ENCODE data around the gene PAQR4. TPM values are rescaled to one million over a fixed set of nuclear protein-coding genes. Genes with fewer than 3 reads are reported as not detected.

Gene PAQR4
- 1.1 and 12.2 TPM in 2 replicates for total RNA-seq

DNA sequence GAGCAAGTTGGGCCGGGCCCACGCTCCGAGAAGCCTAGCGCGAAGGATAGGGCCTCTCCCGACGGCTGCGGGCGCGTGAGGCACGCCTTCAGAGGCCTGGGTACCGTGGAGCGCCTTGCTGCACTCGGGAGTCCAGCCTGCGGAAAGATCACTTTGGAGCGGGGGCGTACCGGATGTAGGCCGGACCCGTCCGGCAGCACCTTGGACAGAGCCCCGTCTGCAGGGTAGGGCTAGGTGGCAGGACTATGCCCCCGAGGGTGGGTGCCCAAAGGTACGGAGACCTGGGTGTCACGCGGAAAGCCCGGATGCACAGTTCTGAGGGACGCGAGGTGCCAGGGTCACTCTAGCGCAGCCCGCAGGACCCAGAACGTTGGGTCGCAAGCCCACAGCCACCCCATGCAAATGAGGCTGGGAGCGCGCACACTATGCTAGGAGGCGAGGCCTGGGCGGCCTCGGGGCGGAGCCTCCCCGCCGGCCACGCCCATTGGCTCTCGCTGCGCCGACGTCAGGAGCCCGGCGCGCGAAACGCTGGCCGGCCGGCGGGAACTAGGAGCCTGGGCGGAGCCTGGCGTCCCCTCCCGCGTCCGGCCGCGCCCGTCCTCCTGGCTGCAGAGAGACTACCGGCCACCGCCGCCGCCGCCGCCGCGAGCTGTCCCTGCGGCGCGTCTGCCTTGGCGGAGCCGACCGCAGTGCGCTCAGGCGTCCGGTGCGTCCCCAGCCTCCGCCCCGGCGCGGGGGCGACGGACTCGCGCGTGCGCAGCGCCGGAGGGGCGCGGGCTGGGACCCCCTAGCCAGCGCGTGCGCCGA, at the start of gene PAQR4:
PAQR4 (plus strand) TSS at position 611 of the 807 bp plus-strand sequence. CDS start 327 bp downstream, outside the sequence.

DNA sequence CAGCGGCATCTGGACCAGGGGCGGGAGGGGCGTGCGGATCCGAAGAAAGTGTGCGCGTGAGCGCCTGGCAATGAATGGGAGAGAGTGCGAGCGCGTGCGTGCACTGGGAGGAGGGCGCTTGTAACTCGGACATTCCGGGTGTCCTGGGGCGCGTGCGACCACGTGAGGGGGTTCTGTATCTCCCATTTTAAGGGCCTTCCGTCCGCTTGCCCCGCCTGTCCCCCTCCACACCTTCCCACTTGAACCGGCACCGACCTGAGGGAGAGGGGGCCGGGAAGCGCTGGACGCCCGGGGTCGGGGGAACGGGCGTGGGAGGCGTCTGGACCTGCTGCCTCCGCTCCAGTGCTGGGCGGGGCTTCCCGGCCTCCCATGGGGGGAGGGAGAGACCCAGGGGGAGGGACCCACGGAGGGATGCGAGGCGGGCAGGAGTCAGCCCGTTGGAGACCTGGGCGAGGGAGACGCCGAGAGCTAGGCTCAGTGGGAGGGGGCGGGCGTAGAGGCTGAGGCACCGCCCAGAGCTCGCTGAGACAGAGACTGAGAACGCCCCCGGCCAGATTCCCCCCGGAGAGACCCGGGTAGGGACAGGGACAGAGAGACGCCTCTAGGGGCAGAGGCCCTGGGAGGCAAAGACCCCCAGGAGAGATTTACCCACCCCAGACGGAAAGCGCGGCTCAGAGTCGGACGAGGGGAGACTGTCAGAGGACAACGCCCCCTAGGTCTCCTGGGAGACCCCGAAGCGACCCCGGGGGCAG, 5.2 kb upstream of the PAQR4 start, which contains the start of gene KREMEN2:
KREMEN2 (plus strand) TSS at position 553 of the 752 bp plus-strand sequence. CDS start 246 bp downstream, outside the sequence.

GRCh38 chr16:2980227-2981176, 11.4 kb downstream of the PAQR4 start, which contains the start of gene PKMYT1:
TSS of gene PKMYT1 (minus strand) at chr16:2980446. CDS start at chr16:2979657, 789 bp downstream.

GRCh38 chr16:3012828-3013420, 43.8 kb downstream of the PAQR4 start, which contains the start of gene CLDN9:
TSS of gene CLDN9 (plus strand) at chr16:3012923. CDS start at chr16:3013363, 440 bp downstream.

GRCh38 chr16:3017794-3018506, 48.8 kb downstream of the PAQR4 start, which contains the start of gene CLDN6:
TSS of gene CLDN6 (minus strand) at chr16:3018183. CDS start at chr16:3016021, 2,162 bp downstream.

GRCh38 chr16:3020247-3020603, 51.1 kb downstream of the PAQR4 start, which contains the start of gene TNFRSF12A:
TSS of gene TNFRSF12A (plus strand) at chr16:3020368. CDS start at chr16:3020398, 30 bp downstream.

Small RNA genes lying within 50 kb of the gene (small RNA-seq; reads per million reads assigned to genes)
- 0.13 reads per million for gene LINC00514 (ENCODE audit: low replicate concordance)

Other genes with a start within 250 kb of the PAQR4 start
- 0.57 and 0.66 TPM in 2 replicates for gene PRSS27, start 249.1 kb upstream of the PAQR4 start, total RNA-seq
- gene SRRM2, start 216.7 kb upstream of the PAQR4 start, total RNA-seq: 87.8 and 95.4 TPM in 2 replicates
- gene ELOB, start 192.1 kb upstream of the PAQR4 start, total RNA-seq: 154 and 313 TPM in 2 replicates
- not detected in 2 replicates for gene PRSS33, start 181.8 kb upstream of the PAQR4 start, total RNA-seq
- not detected in 2 replicates for gene PRSS41, start 170.9 kb upstream of the PAQR4 start, total RNA-seq
- not detected in 2 replicates for gene PRSS21, start 152.1 kb upstream of the PAQR4 start, total RNA-seq
- 0.29 TPM in 1 of 2 replicates, not detected in the other for gene ZG16B, start 139.0 kb upstream of the PAQR4 start, total RNA-seq
- 2.7 TPM in 1 of 2 replicates, not detected in the other for gene PRSS22, start 111.2 kb upstream of the PAQR4 start, total RNA-seq
- 53.0 and 83.3 TPM in 2 replicates for gene FLYWCH2, start 86.1 kb upstream of the PAQR4 start, total RNA-seq
- gene FLYWCH1, start 57.4 kb upstream of the PAQR4 start, total RNA-seq: 42.2 and 55.8 TPM in 2 replicates
- not detected in 2 replicates for gene KREMEN2, start 5.1 kb upstream of the PAQR4 start, total RNA-seq
- 0.22 and 27.1 TPM in 2 replicates for gene PKMYT1, start 11.1 kb downstream of the PAQR4 start, total RNA-seq
- not detected in 2 replicates for gene CLDN9, start 43.6 kb downstream of the PAQR4 start, total RNA-seq
- gene CLDN6, start 48.8 kb downstream of the PAQR4 start, total RNA-seq: 0.14 and 0.22 TPM in 2 replicates
- gene TNFRSF12A, start 51.0 kb downstream of the PAQR4 start, total RNA-seq: 216 and 619 TPM in 2 replicates
- 11.6 and 21.7 TPM in 2 replicates for gene HCFC1R1, start 54.6 kb downstream of the PAQR4 start, total RNA-seq
- gene THOC6, start 54.7 kb downstream of the PAQR4 start, total RNA-seq: 32.2 and 40.7 TPM in 2 replicates
- gene BICDL2, start 67.6 kb downstream of the PAQR4 start, total RNA-seq: under 0.01 TPM in 1 of 2 replicates, not detected in the other
- not detected in 2 replicates for gene MMP25, start 77.2 kb downstream of the PAQR4 start, total RNA-seq
- 3.7 and 21.7 TPM in 2 replicates for gene IL32, start 96.3 kb downstream of the PAQR4 start, total RNA-seq
- gene ZSCAN10, start 129.9 kb downstream of the PAQR4 start, total RNA-seq: not detected in 2 replicates
- 17.9 and 20.0 TPM in 2 replicates for gene ZNF205, start 143.2 kb downstream of the PAQR4 start, total RNA-seq
- gene ZNF213, start 165.7 kb downstream of the PAQR4 start, total RNA-seq: 8.3 and 11.4 TPM in 2 replicates
- not detected in 2 replicates for gene OR1F1, start 218.9 kb downstream of the PAQR4 start, total RNA-seq